GM12878 (cell line): ENCODE measurements around the gene INSC. TPM values are rescaled to one million over a fixed set of nuclear protein-coding genes. Genes with fewer than 3 reads are reported as not detected.

Experiments used
- ATAC-seq: fragments of 200-7000 bp; cut with Tn5 transposase; 3 replicates; pipeline ENCODE4 v1.9.1; 2020; ENCODE audit warnings: mild to moderate bottlenecking, moderate library complexity
- BruUV-seq: library from RNA; stranded (reverse); fragments of 400-500 nt; replicated peaks from 2 replicates; lab custom pipeline; 2021; lab: Mats Ljungman, UMichigan
- CTCF ChIA-PET: fragments of 300-600 bp; sonication (Branson Sonifier 250); formaldehyde crosslinking; extraction: SDS; loops from one replicate; lab custom pipeline; 2021; ENCODE audit warnings: inconsistent platforms; lab: Yijun Ruan, JAX
- POLR2A ChIA-PET: fragments of 350-600 bp; formaldehyde crosslinking; extraction: SDS; loops from one replicate; lab custom pipeline; 2021; ENCODE audit warnings: inconsistent platforms; lab: Charles Lee
- RAD21 ChIA-PET: fragments of 300-600 bp; sonication (Branson Sonifier 250); formaldehyde crosslinking; loops from one replicate; lab custom pipeline; 2023; ENCODE audit warnings: antibody characterized with exemption; ENCODE audit not compliant: unreplicated experiment; lab: Charles Lee
- SMC1A ChIA-PET: fragments of 300-600 bp; sonication (Branson Sonifier 250); formaldehyde crosslinking; loops from one replicate; lab custom pipeline; 2023; ENCODE audit not compliant: unreplicated experiment, uncharacterized antibody; lab: Charles Lee
- DNase-seq: peaks from one replicate; pipeline ENCODE4 v3.0.0-alpha.2; 2011; ENCODE audit warnings: low read depth, low spot score
- FAIRE-seq: peaks from 3 replicates; lab custom pipeline; 2011; peaks lifted over from hg19 to GRCh38; lab: Jason Lieb, UNC
- H2AFZ ChIP-seq: 2 replicates; pipeline ENCODE4 v1.6.0; 2011; ENCODE audit warnings: low read depth, low read length, control low read depth; ENCODE audit not compliant: control insufficient read depth
- H3K27ac ChIP-seq: 2 replicates; pipeline ENCODE4 v1.5.1; 2011; ENCODE audit warnings: control low read depth; ENCODE audit not compliant: control insufficient read depth, insufficient read depth
- H3K27me3 ChIP-seq, 2 experiments: replicated peaks in 1 of 2; 2 replicates each; pipeline versions ENCODE4 v1.6.0 to v1.6.1; 2011; ENCODE audit warnings: low read length in 1 of 2; ENCODE audit not compliant: control insufficient read depth in 2 of 2, insufficient read depth in 2 of 2
- H3K36me3 ChIP-seq, 2 experiments: 2 replicates each; pipeline ENCODE4 v1.5.1; 2011; ENCODE audit warnings: low read length in 1 of 2; ENCODE audit not compliant: control insufficient read depth in 2 of 2, insufficient read depth in 2 of 2
- H3K4me1 ChIP-seq: 2 replicates; pipeline ENCODE4 v1.6.1; 2011; ENCODE audit warnings: mild to moderate bottlenecking, low read length, moderate library complexity, mixed read lengths; ENCODE audit not compliant: control insufficient read depth, insufficient read depth
- H3K4me2 ChIP-seq: 2 replicates; pipeline ENCODE4 v1.6.0; 2011; ENCODE audit warnings: control low read depth; ENCODE audit not compliant: control insufficient read depth, insufficient read depth
- H3K4me3 ChIP-seq: fragments of 200-600 bp; sonication (generic); 2 replicates; pipeline ENCODE4 v1.5.1; 2016
- H3K79me2 ChIP-seq: 2 replicates; pipeline ENCODE4 v1.6.0; 2011; ENCODE audit warnings: low read length; ENCODE audit not compliant: control insufficient read depth, insufficient read depth
- H3K9ac ChIP-seq: 2 replicates; pipeline ENCODE4 v1.8.0; 2011; ENCODE audit warnings: low read length, control low read depth, mixed read lengths; ENCODE audit not compliant: control insufficient read depth, insufficient read depth
- H3K9me3 ChIP-seq: replicated peaks from 3 replicates; pipeline ENCODE4 v1.5.1; 2011; ENCODE audit warnings: mild to moderate bottlenecking, low read length; ENCODE audit not compliant: control insufficient read depth, insufficient read depth
- H4K20me1 ChIP-seq: 2 replicates; pipeline ENCODE4 v1.6.0; 2011; ENCODE audit not compliant: control insufficient read depth, insufficient read depth
- EZH2 ChIP-seq: IDR thresholded peaks from 2 replicates; pipeline ENCODE4 v1.6.1; 2012; ENCODE audit warnings: low read depth, mild to moderate bottlenecking, control low read depth, inconsistent platforms, low read length, borderline replicate concordance; ENCODE audit not compliant: control insufficient read depth
- HCFC1 ChIP-seq: fragments of 150-350 bp; IDR thresholded peaks from 2 replicates; pipeline ENCODE4 v1.6.1; 2014; ENCODE audit warnings: low read length
- KLF5 ChIP-seq: fragments of 450-650 bp; IDR thresholded peaks from 2 replicates; pipeline ENCODE4 v1.6.1; 2014; ENCODE audit warnings: mild to moderate bottlenecking; ENCODE audit not compliant: partially characterized antibody
- LARP7 ChIP-seq: fragments of 450-650 bp; IDR thresholded peaks from 2 replicates; pipeline ENCODE4 v1.6.1; 2017; ENCODE audit warnings: mild to moderate bottlenecking
- MEF2A ChIP-seq: IDR thresholded peaks from 2 replicates; pipeline ENCODE4 v1.6.1; 2011; ENCODE audit warnings: low read depth, mild to moderate bottlenecking, low read length, moderate library complexity; ENCODE audit not compliant: insufficient read depth
- NKRF ChIP-seq: fragments of 450-650 bp; conservative IDR thresholded peaks from 2 replicates; pipeline ENCODE4 v1.6.1; 2017; ENCODE audit warnings: mild to moderate bottlenecking, moderate library complexity
- POLR2AphosphoS5 ChIP-seq: IDR thresholded peaks from 2 replicates; pipeline ENCODE4 v1.6.1; 2011; ENCODE audit warnings: mild to moderate bottlenecking, low read length, inconsistent platforms
- PRDM15 ChIP-seq: fragments of 450-650 bp; formaldehyde crosslinking; IDR thresholded peaks from 2 replicates; pipeline ENCODE4 v1.4.0; 2020; ENCODE audit warnings: mild to moderate bottlenecking, moderate library complexity
- RCOR1 ChIP-seq: conservative IDR thresholded peaks from 2 replicates; pipeline ENCODE4 v1.6.1; 2012; ENCODE audit warnings: low read depth, low read length, improper control_type of control experiment
- SMC3 ChIP-seq: IDR thresholded peaks from 2 replicates; pipeline ENCODE4 v1.6.1; 2011; ENCODE audit warnings: low read length, improper control_type of control experiment, borderline replicate concordance
- YY1 ChIP-seq: IDR thresholded peaks from 2 replicates; pipeline ENCODE4 v1.6.1; 2011; ENCODE audit warnings: low read depth, mild to moderate bottlenecking, low read length
- ZNF384 ChIP-seq: IDR thresholded peaks from 2 replicates; pipeline ENCODE4 v1.6.1; 2012; ENCODE audit warnings: low read depth, mild to moderate bottlenecking, low read length, improper control_type of control experiment, borderline replicate concordance
- WGBS: methylation state at CpG from one replicate; pipeline ENCODE4 v1.1.6; 2016; ENCODE audit warnings: low lambda C conversion rate; ENCODE audit not compliant: insufficient replicate concordance, insufficient coverage; ENCODE audit errors: missing lambda C conversion rate; 5-methylcytosine and 5-hydroxymethylcytosine counted together
- in situ Hi-C: fragments of 300-500 bp; cut with MboI; formaldehyde crosslinking; loops from 9 replicates; pipeline ENCODE4 v1.14.3; 2018; ENCODE audit warnings: mixed read lengths
- intact Hi-C: fragments of 100-400 bp; cut with micrococcal nuclease; formaldehyde crosslinking; loops from one replicate; pipeline ENCODE4 v1.14.2; 2022; ENCODE audit not compliant: unreplicated experiment
- polyA plus RNA-seq, 11 experiments: library from polyadenylated mRNA; depleted of rRNA in 4 of 11; unstranded in 6 of 11; stranded (reverse) in 5 of 11; fragments of >200 nt; fragmentation: Nextera tagmentation in 4 of 11; fragmentation: Illumina TruSeq in 1 of 11; extraction: Ambion mirVana in 4 of 11; extraction: Trizol in 1 of 11; gene quantifications; 1 replicate in 1 of 11; 2 replicates in 10 of 11; pipeline versions ENCODE4 v1.2.1 to v1.2.3, GENCODE V29; 2011 to 2016; ENCODE audit warnings: inconsistent platforms in 2 of 11, missing spikeins in 2 of 11, low read depth in 1 of 11
- total RNA-seq, 4 experiments: library from RNA; depleted of rRNA in 3 of 4; stranded (reverse); fragments of >200 nt in 3 of 4; fragmentation: Illumina TruSeq in 1 of 4; extraction: Trizol in 1 of 4; gene quantifications; 2 replicates each; pipeline versions ENCODE4 v1.2.1 to v1.2.3, GENCODE V29; 2013 to 2021

INSC gene
- total and polyA plus RNA-seq, 10 of the 15 experiments (the other 5 are each of a cell fraction or from before 2014, with no cell fraction given), result 0.13 to 0.33 TPM; not detected in 8

DNA sequence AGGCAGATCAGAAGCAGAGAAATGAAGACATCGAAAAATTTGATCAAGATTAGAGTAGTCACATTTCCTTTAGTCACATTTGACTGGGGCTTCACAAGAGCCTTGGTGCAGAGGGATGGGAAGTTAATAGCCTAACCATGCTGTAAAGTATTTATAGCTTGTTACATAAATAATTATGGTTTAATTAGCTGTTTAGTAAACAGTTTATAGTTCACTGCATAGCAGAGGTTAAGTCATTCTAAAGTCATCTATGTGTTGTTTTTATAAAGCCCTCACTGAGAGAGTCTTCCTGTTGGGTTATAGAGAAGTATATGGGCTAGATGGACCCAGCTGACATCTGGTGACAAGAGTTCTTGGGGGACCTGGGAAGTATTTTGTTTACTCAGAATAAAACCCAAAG, 47.1 kb downstream of the INSC start:
- no peak overlapping the region for H3K9ac ChIP-seq
- H3K79me2 ChIP-seq, result no peaks in the 10 kb centered on the region
- in situ Hi-C loops (no loop called here), intact Hi-C loops (no loop called here)
- H3K4me2 ChIP-seq, result no peak overlapping the region
- BruUV-seq, result no TSS peak
- ChIA-PET SMC1A (interaction anchor here (0.9 to 2.4 kb wide), 4 partner anchors 15 to 61 kb away, joined by 3 to 10 read pairs (median 4); no protein-coding TSS in a partner anchor), CTCF (interaction anchor here (1.4 to 1.6 kb wide), 2 partner anchors 61 to 254 kb away, joined by 4 to 8 read pairs; no protein-coding TSS in a partner anchor), POLR2A (no interaction called here), RAD21 (no interaction called here)
- ATAC-seq (no peak), DNase-seq (no peak), FAIRE-seq (no peak)
- H3K4me3 ChIP-seq, result no peak overlapping the region
- H3K4me1 ChIP-seq, result no peaks in the 10 kb centered on the region
- 0% methylated on average over 1 of the region's 1 CpG for WGBS
- no peaks in the 10 kb centered on the region for H3K9me3 ChIP-seq
- no peaks in the 10 kb centered on the region for H4K20me1 ChIP-seq
- H3K27me3 ChIP-seq, result no peaks in the 10 kb centered on the region
- H2AFZ ChIP-seq, result no peak overlapping the region
- no peak overlapping the region for H3K27ac ChIP-seq
- no peak for TF ChIP-seq SMC3
- TF ChIP-seq, all 136 proteins: peak for 0
- H3K36me3 ChIP-seq, result no peaks in the 10 kb centered on the region

DNA sequence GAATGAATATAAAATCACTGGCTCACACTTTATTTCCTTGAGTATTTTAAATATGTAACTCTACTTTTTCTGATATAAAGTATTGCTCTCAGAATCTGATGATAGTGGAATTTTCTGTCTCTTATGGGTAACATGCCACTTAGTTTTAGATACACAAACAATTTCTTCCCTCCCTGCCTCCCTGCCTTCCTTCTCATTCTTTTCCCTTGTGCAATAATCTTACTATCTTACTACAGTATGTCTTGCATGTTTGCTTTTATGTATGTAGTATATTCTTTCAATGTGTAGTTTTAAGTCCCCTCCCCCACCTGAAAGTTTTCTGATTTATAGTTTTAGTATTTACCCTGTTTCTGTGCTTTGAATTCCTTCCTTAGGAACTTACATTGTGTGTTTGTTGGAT, 48.4 kb downstream of the INSC start:
- Histone ChIP-seq H2AFZ (no peak overlapping the region), H3K9ac (no peak overlapping the region), H3K4me1 (no peaks in the 10 kb centered on the region), H3K27me3 (no peaks in the 10 kb centered on the region), H3K9me3 (no peaks in the 10 kb centered on the region), H3K79me2 (no peaks in the 10 kb centered on the region), H3K27ac (no peak overlapping the region), H3K4me3 (no peak overlapping the region), H3K36me3 (no peaks in the 10 kb centered on the region), H4K20me1 (no peaks in the 10 kb centered on the region), H3K4me2 (no peak overlapping the region)
- RAD21 ChIA-PET, result interaction anchor here (1.0 kb wide), 1 partner anchor 62 kb away, joined by 3 read pairs; no protein-coding TSS in a partner anchor
- in situ Hi-C loops (no loop called here), intact Hi-C loops (no loop called here)
- FAIRE-seq (no peak), ATAC-seq (no peak), DNase-seq (no peak)
- CTCF ChIA-PET, result interaction anchor here (0.8 to 1.6 kb wide), 2 partner anchors 63 to 90 kb away, joined by 3 to 8 read pairs; partner anchors contain the start of gene CALCB
- SMC1A ChIA-PET, result no interaction called here
- BruUV-seq, result no TSS peak
- POLR2A ChIA-PET, result no interaction called here
- TF ChIP-seq RCOR1 (no peak), NKRF (no peak), EZH2 (no peak), HCFC1 (no peak), ZNF384 (no peak), PRDM15 (CRISPR knock-in tag) (no peak), LARP7 (no peak), MEF2A (no peak), POLR2AphosphoS5 (no peak), YY1 (no peak), KLF5 (no peak)
